ENCODE data around the gene SLC7A5.

SLC7A5 gene

GRCh38 chr16:87808108-87808507, 61.2 kb downstream of the SLC7A5 start:
- Histone ChIP-seq H3K27me3 (ENCODE audit: insufficient read depth, poor library complexity, severe bottlenecking) (no peaks in the 10 kb centered on the region), H3K4me3 (replicated peaks; ENCODE audit: insufficient read depth, low read length) (no peak overlapping the region), H3K27ac (replicated peaks) (no peak overlapping the region)
- TF ChIP-seq GABPA (IDR thresholded peaks at IDR 0.05; ENCODE audit: low read depth) (no peak), SPI1 (IDR thresholded peaks at IDR 0.05; ENCODE audit: borderline replicate concordance, low read depth) (no peak), POLR2AphosphoS5 (IDR thresholded peaks at IDR 0.05; ENCODE audit: low read depth) (no peak), REST (IDR thresholded peaks at IDR 0.05; ENCODE audit: insufficient replicate concordance, low read depth) (no peak), CTCF (IDR thresholded peaks at IDR 0.05; ENCODE audit: insufficient read depth, low read length) (no peak)
- DNase-seq (ENCODE audit: low read depth in 1 of 2, low spot score in 1 of 2): no peak

- TF ChIP-seq GABPA (IDR thresholded peaks at IDR 0.05; ENCODE audit: low read depth): no peak
- peak; percentile 54; the same call in 1 of the 2 replicates for TF ChIP-seq POLR2AphosphoS5 (IDR thresholded peaks at IDR 0.05; ENCODE audit: low read depth)
- Histone ChIP-seq H3K27ac (replicated peaks) (peak overlapping the region; percentile 75), H3K27me3 (ENCODE audit: insufficient read depth, poor library complexity, severe bottlenecking) (no peaks in the 10 kb centered on the region), H3K4me3 (replicated peaks; ENCODE audit: insufficient read depth, low read length) (peak overlapping the region; percentile 15)
- DNase-seq (ENCODE audit: low read depth in 1 of 2, low spot score in 1 of 2): peak in 1 of 2 experiments; percentile 75
Observed at GRCh38 chr16:87806641-87807546, 62.4 kb downstream of the SLC7A5 start.

- H3K27me3 ChIP-seq (ENCODE audit: insufficient read depth, poor library complexity, severe bottlenecking): no peaks in the 10 kb centered on the region
- peak overlapping the region; percentile 15 for H3K4me3 ChIP-seq (replicated peaks; ENCODE audit: insufficient read depth, low read length)
- TF ChIP-seq CTCF (IDR thresholded peaks at IDR 0.05; ENCODE audit: insufficient read depth, low read length) (no peak), POLR2AphosphoS5 (IDR thresholded peaks at IDR 0.05; ENCODE audit: low read depth) (no peak), GABPA (IDR thresholded peaks at IDR 0.05; ENCODE audit: low read depth) (no peak), SPI1 (IDR thresholded peaks at IDR 0.05; ENCODE audit: borderline replicate concordance, low read depth) (no peak), REST (IDR thresholded peaks at IDR 0.05; ENCODE audit: insufficient replicate concordance, low read depth) (no peak)
- no peak for DNase-seq (ENCODE audit: low read depth in 1 of 2, low spot score in 1 of 2)
- H3K27ac ChIP-seq (replicated peaks): peak overlapping the region; percentile 75
Observed at GRCh38 chr16:87806261-87806640, 63.1 kb downstream of the SLC7A5 start.

- no peak for DNase-seq (ENCODE audit: low read depth in 1 of 2, low spot score in 1 of 2)
- no peak overlapping the region for H3K4me3 ChIP-seq (replicated peaks; ENCODE audit: insufficient read depth, low read length)
- TF ChIP-seq CTCF (IDR thresholded peaks at IDR 0.05; ENCODE audit: insufficient read depth, low read length) (no peak), SPI1 (IDR thresholded peaks at IDR 0.05; ENCODE audit: borderline replicate concordance, low read depth) (no peak), REST (IDR thresholded peaks at IDR 0.05; ENCODE audit: insufficient replicate concordance, low read depth) (no peak), POLR2AphosphoS5 (IDR thresholded peaks at IDR 0.05; ENCODE audit: low read depth) (no peak), GABPA (IDR thresholded peaks at IDR 0.05; ENCODE audit: low read depth) (no peak)
- no peaks in the 10 kb centered on the region for H3K27me3 ChIP-seq (ENCODE audit: insufficient read depth, poor library complexity, severe bottlenecking)
- H3K27ac ChIP-seq (replicated peaks): no peak overlapping the region; the same call in 1 of the 2 replicates
Observed at GRCh38 chr16:87803385-87803784, 65.9 kb downstream of the SLC7A5 start.

Data from HL-60 (cell line).